Upper lobe of right lung (tissue), 1 donor: Measurements from ENCODE around the gene LRRN4CL. TPM values are rescaled to one million over a fixed set of nuclear protein-coding genes. Genes with fewer than 3 reads are reported as not detected.
"Not testable (repeated sequence)": the region's sequence is repeated elsewhere in the genome, so short reads cannot be mapped to it uniquely, and the experiment has no call there.

ENCODE experiments used
- ATAC-seq: fragments of 200-7000 bp; cut with Tn5 transposase; one replicate; pipeline ENCODE4 v1.9.1; 2020; ENCODE audit warnings: mild to moderate bottlenecking, moderate library complexity
- DNase-seq: peaks from one replicate; pipeline ENCODE4 v3.0.0-alpha.2; 2020
- H3K27ac ChIP-seq: fragments of 200-600 bp; one replicate; pipeline ENCODE4 v1.8.0; 2022
- H3K27me3 ChIP-seq: fragments of 200-600 bp; one replicate; pipeline ENCODE4 v1.8.0; 2022; ENCODE audit warnings: mild to moderate bottlenecking
- H3K36me3 ChIP-seq: fragments of 200-600 bp; one replicate; pipeline ENCODE4 v1.8.0; 2022
- H3K4me1 ChIP-seq: fragments of 200-600 bp; one replicate; pipeline ENCODE4 v1.8.0; 2022
- H3K4me3 ChIP-seq: fragments of 200-600 bp; one replicate; pipeline ENCODE4 v1.8.0; 2022; ENCODE audit warnings: mild to moderate bottlenecking
- H3K9me3 ChIP-seq: fragments of 200-600 bp; one replicate; pipeline ENCODE4 v1.8.0; 2022
- CTCF ChIP-seq: fragments of 200-600 bp; IDR thresholded peaks from one replicate; pipeline ENCODE4 v1.8.0; 2022; ENCODE audit warnings: antibody characterized with exemption
- intact Hi-C: fragments of 100-400 bp; cut with DNase I; formaldehyde crosslinking; loops from one replicate; pipeline ENCODE4 v1.11.0; 2022
- long read RNA-seq: library from polyadenylated mRNA; unstranded; transcript quantifications from one replicate; pipeline ENCODE4 v2.0.0, GENCODE V29; 2021
- total RNA-seq: library from RNA; stranded (reverse); fragmentation: NEBNext Ultra II Directional; extraction: Animal tissue kit (Norgen Biotek cat#: 25700); gene quantifications from one replicate; pipeline ENCODE4 v1.2.1, GENCODE V29; 2021
- donor health status: DM: no; HTN: yes; CAD: no; lungs with severe emphysema.

The LRRN4CL gene
- 2.0 TPM for total RNA-seq
- long read RNA-seq: 0 reads

DNA sequence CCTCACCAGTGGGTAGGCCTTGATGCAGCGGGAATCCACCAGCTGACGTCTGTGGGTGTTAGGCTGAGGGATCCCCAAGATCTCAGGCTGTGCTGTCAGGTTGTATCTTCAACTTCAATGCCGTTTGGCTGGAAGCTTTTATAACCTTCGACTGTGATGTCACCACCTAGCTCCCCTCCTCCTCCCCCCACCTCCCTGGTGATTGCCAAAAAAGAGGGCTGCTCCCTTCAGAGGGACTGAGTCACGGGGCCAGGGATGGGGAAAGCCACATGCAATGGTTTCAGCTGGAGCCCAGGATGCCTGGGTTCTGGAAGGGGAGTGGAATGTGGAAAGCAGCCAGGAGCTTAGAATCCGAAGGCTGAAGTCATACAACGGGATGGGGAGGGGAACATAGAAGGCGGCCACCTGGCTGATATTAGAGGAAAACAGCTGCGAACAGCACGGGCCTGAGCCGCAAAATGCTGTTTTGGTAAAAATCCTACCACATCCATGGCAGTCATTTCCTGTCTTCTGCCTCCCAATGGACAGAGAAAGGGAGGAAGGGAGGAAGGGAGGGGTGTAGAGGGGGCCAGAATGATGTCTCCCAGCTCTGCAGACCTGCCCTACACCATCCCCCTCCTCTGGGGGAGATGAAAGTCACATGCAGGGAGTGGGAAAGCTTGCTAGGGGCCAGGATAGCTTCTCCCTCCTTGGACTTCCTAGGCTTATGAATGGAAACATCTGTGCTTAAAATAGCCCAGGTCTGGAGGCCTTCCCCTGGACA lies at the start of gene LRRN4CL:
LRRN4CL (minus strand) TSS at position 110 of the 763 bp plus-strand sequence. CDS start 1,022 bp downstream, outside the sequence.
- peak within 1 kb of the TSS; percentile 36 for H3K27ac ChIP-seq

DNA sequence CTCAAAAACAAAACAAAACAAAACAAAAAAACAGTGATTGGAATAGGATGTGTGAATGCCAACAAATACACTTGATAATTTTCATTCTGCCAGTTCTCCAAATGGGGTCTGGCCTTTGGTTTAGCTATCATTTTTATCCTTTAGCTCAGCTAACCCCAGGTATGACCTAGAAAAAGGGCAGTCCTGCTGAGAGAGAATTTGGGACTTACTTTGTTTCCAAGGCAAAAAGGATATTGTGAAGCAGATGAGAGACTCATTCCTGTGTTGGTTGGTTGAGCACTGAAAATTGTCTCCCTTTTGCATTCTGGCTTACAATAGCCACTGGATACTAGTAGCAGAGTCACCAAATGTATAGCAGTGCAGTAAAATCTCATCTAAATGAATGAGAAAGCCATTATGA lies 47.9 kb upstream of the LRRN4CL start:
- no peak overlapping the region for H3K4me3 ChIP-seq
- H3K4me1 ChIP-seq: no peaks in the 10 kb centered on the region
- no peak for TF ChIP-seq CTCF
- DNase-seq (no peak), ATAC-seq (no peak)
- intact Hi-C loops: no loop called here
- no peaks in the 10 kb centered on the region for H3K9me3 ChIP-seq
- no peaks in the 10 kb centered on the region for H3K27me3 ChIP-seq
- H3K36me3 ChIP-seq: peaks cover 84% of the 10 kb centered on the region
- no peak overlapping the region for H3K27ac ChIP-seq

More for the DNA sequence above, at the start of gene LRRN4CL:
- Histone ChIP-seq H3K27me3 (peaks cover 9% of the 10 kb centered on the region), H3K9me3 (no peaks in the 10 kb centered on the region), H3K4me1 (no peaks in the 10 kb centered on the region), H3K36me3 (peaks cover 34% of the 10 kb centered on the region), H3K4me3 (peak within 1 kb of the TSS; percentile 19)
- no peak for TF ChIP-seq CTCF
- ATAC-seq (peak; percentile 24), DNase-seq (no peak)
- intact Hi-C loops: no loop called here

DNA sequence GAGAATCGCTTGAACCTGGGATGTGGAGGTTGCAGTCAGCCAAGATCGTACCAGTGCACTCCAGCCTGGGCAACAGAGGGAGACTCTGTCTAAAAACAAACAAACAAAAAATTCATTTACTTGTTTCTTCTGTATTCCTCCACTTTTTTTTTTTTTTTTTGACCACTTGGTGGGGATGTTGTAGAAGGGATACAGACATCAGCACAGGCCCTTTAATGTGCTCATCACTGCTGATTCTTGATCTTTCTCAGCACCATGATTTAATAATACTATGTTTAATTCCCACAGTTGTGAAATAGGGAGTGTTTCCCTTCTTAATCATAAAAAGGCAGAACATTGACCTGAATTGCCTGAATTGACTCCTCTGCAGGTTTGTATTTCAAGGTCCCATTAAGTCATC lies 43.5 kb upstream of the LRRN4CL start:
- Histone ChIP-seq H3K36me3 (peaks cover 57% of the 10 kb centered on the region), H3K9me3 (no peaks in the 10 kb centered on the region), H3K27ac (no peak overlapping the region), H3K27me3 (no peaks in the 10 kb centered on the region), H3K4me3 (no peak overlapping the region), H3K4me1 (peaks cover 21% of the 10 kb centered on the region)
- intact Hi-C loops: no loop called here
- ATAC-seq: no peak
- no peak for TF ChIP-seq CTCF
- no peak for DNase-seq

GRCh38 chr11:62730076-62730475 lies 40.7 kb upstream of the LRRN4CL start:
- intact Hi-C loops, ATAC-seq, H3K27me3 ChIP-seq, H3K27ac ChIP-seq, H3K9me3 ChIP-seq, DNase-seq: not testable (repeated sequence)
- Histone ChIP-seq H3K4me3 (peak overlapping the region; percentile 77), H3K4me1 (peaks cover 23% of the 10 kb centered on the region), H3K36me3 (peaks cover 29% of the 10 kb centered on the region)

GRCh38 chr11:62728171-62728988 lies 39.0 kb upstream of the LRRN4CL start, which contains the start of gene TTC9C:
Gene TTC9C, plus strand, starts transcription at chr11:62728486. Its CDS starts 363 bp downstream, at chr11:62728849.
- intact Hi-C loops: no loop called here
- TF ChIP-seq CTCF: no peak
- ATAC-seq (peak; percentile 68), DNase-seq (peak; percentile 92)
- no peaks in the 10 kb centered on the region for H3K9me3 ChIP-seq
- peak within 1 kb of the TSS; percentile 95 for H3K27ac ChIP-seq
- H3K4me3 ChIP-seq: peak within 1 kb of the TSS; percentile 77
- H3K36me3 ChIP-seq: peaks cover 25% of the 10 kb centered on the region
- peaks cover 39% of the 10 kb centered on the region for H3K4me1 ChIP-seq
- H3K27me3 ChIP-seq: no peaks in the 10 kb centered on the region

GRCh38 chr11:62727872-62728170 lies 38.5 kb upstream of the LRRN4CL start:
- H3K4me1 ChIP-seq: peaks cover 39% of the 10 kb centered on the region
- no peak for TF ChIP-seq CTCF

More at GRCh38 chr11:62727872-62728170, 38.5 kb upstream of the LRRN4CL start:
- intact Hi-C loops: no loop called here
- DNase-seq (peak; percentile 87), ATAC-seq (peak; percentile 66)
- peak overlapping the region; percentile 95 for H3K27ac ChIP-seq
- H3K27me3 ChIP-seq: no peaks in the 10 kb centered on the region
- H3K9me3 ChIP-seq: no peaks in the 10 kb centered on the region
- H3K4me3 ChIP-seq: peak overlapping the region; percentile 77
- H3K36me3 ChIP-seq: peaks cover 27% of the 10 kb centered on the region
